ENCODE results near the gene ABI3BP. TPM values are rescaled to one million over a fixed set of nuclear protein-coding genes. Genes with fewer than 3 reads are reported as not detected.
A peak's percentile ranks its signal among the peaks of the same experiment; 100 is the strongest.
"Not testable (repeated sequence)": the region's sequence is repeated elsewhere in the genome, so short reads cannot be mapped to it uniquely, and the experiment has no call there.

Gene ABI3BP, protein sequence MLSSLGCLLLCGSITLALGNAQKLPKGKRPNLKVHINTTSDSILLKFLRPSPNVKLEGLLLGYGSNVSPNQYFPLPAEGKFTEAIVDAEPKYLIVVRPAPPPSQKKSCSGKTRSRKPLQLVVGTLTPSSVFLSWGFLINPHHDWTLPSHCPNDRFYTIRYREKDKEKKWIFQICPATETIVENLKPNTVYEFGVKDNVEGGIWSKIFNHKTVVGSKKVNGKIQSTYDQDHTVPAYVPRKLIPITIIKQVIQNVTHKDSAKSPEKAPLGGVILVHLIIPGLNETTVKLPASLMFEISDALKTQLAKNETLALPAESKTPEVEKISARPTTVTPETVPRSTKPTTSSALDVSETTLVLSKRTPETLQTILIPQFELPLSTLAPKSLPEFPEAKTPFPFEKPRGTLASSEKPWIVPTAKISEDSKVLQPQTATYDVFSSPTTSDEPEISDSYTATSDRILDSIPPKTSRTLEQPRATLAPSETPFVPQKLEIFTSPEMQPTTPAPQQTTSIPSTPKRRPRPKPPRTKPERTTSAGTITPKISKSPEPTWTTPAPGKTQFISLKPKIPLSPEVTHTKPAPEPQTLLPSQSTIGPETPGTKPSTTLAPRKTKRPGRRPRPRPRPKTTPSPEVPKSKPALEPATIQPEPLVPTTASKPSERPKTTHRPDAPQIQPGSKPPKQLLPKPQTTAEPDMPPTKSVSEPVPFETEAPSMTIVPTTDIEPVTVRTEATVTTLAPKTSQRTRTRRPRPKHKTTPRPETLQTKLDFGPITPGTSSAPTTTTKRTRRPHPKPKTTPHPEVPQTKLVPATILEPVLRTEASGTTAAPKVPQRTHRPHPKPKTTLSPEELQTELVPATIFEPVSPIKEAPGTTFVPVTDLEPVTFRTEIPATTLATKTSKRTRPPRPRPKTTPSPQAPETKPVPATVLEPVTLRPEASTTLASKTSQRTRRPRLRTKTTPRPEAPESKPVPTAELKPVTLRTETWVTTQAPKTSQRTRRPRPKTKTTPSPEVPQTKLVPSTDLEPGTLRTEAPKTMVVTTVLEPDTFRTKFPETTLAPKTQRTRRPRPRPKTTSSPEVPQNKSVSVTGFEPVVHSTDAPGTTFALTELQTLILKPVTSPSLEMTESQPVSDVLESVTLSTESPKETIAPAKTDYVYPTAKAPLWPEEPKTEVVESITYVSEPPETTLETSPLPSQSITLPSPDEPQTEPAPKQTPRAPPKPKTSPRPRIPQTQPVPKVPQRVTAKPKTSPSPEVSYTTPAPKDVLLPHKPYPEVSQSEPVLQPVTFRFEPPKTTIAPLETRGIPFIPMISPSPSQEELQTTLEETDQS (N-terminal part only)
- 0.69 and 52.6 TPM in 2 replicates for total RNA-seq

DNA sequence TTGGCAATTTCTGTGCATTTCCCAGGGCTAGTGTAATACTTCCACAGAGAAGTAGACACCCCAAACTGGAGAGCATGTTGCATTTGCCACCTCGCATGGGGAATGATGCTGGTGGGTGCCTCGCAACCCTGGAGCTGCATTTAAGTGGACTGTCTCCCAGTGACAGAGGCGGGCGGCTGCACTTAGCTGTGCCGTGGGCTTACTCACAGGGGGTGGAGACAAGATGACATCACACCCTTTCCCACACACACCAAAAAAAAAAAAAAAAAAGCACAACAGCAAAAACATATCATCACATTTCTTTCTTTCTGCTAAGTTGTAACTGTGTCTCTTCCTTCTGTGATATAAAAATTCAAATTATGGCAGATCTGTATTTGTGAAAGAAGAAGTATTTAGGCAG lies at the start of gene ABI3BP:
ABI3BP (minus strand) TSS at position 113 of the 400 bp plus-strand sequence; CDS start at position 76, 37 bp downstream.
- DNase-seq (ENCODE audit: low read depth), result peak; percentile 84

DNA sequence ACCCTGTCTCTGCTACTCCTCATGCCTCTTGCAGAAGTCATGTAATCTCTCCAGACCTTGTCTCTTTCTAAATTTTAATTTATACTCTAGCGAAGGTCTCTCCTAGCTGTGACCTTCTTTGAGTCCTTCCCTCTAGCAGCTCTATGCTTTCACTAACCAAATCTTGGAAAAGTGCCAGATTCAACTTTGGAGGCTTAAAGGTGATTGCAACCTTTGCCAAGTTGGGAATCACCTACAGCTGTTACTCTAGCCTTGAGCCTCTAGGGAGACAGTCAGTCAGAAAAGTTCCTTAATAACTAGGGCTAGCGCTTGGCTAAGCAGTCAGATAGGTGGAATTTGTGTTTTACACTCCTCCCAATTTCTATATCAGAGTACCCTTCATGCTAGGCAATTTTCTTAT lies 46.1 kb upstream of the ABI3BP start:
- DNase-seq (ENCODE audit: low read depth), result peak; percentile 54

DNA sequence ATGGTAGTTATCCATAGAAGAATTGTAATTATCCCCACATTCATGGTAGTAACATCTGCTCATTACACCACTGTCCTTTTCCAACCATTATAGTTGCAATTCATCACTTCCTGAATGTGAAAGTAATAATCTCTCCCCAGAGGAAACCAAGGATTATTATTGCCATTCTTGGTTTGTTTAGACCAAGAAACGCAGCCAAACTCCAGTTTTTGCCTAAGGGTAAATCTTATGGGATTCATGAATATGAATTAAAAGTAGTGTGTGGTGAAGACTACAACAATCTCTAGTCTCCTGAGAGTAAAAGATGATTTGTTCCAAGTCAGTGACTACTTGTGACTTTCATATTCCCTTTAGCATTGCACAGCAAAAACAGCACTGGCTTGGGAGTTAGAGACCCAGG lies 45.7 kb upstream of the ABI3BP start:
- peak; percentile 56 for DNase-seq (ENCODE audit: low read depth)

DNA sequence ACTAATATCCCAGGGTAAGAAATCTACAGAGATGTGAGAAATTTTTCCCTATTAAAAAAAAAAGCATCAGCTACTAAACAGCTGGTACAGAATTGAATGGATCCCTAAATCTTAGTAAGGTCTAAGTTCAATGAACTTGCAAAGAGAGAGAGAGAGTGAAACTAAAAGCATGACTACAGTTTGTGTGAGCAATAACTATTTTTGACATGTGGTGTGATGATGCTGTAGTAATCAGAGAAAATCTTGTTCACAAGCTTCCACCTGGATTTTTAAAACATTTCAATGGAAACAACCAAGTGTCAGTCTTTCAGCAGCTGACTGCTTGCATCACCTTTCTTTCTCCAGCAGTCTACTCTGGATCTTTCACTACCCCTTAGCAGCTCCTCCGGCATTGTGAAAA lies 45.2 kb upstream of the ABI3BP start:
- DNase-seq (ENCODE audit: low read depth), result peak; percentile 49

DNA sequence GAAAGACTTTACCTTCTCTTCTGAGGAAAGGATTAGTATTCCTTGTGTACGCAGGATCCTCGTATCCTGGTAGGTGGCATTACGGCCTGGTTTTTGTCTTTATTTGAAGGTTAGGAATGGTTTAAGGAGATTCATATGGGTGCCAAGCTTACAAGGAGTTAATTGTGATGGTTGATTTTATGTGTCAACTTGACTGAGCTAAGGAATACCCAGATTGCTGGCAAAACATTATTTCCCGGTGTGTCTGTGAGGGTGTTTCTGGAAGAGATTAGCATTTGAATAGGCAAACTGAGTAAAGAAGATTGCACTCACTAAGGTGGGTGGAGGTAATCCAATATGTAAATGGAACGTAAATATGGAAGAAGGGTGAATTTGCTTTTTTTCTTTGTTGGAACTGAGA lies 44.4 kb upstream of the ABI3BP start:
- DNase-seq (ENCODE audit: low read depth), result no peak

DNA sequence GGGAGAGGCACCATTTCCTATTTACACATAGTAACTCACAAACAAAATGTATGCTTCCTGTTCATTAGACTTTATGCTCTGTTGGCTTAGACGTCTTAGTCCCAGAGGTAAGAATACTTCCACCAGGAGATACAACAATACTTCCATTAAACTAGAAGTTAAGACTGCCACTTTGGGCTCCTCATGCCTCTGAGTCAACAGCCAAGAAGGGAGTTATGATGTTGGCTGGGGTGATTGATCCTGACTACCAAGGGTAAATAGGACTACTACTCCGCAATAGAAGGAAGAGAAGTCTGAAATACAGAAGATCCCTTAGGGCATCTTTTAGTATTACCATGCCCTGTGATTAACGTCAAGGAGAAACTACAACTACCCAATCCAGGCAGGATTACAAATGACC lies 43.5 kb upstream of the ABI3BP start:
- peak; percentile 73 for DNase-seq (ENCODE audit: low read depth)

DNA sequence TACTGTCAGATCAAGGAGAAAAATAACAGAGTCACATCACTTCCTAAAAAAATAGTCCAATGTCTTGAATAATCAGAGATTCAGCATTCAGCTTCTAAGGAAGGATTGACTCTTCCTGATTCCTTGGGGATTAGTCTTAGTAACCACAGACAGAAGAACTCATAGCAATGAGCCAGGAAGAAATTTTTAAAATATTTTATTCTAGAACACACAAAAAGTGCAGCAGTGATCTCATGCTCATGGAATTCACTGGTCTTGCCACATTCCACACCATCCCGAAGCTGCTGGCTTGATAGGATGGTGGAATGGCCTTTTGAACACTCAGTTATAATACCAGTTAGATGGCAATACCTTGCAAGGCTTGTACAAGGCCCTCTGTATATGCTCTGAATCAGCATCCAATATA lies 43.0 kb upstream of the ABI3BP start:
- DNase-seq (ENCODE audit: low read depth), result peak; percentile 99

DNA sequence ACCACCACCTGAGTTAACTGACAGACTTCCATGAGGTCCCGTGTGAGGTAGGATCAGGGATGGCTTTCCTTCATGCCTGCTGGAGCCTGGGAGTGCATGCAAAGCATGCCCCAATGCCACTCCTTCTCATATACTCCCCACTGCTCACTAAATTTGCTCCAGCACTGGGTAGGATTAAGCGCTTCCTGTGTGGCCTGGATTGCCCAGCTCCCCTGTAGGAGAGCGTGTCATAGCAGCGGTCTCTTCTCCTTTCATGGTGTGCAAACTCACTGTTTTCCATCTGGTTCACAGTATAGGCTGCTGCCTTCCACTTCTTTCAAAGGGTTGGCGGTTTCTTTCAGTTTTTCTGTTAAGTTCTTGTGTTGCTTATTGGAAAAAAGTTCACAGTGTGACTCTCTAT lies 34.1 kb upstream of the ABI3BP start:
- DNase-seq (ENCODE audit: low read depth), result no peak

DNA sequence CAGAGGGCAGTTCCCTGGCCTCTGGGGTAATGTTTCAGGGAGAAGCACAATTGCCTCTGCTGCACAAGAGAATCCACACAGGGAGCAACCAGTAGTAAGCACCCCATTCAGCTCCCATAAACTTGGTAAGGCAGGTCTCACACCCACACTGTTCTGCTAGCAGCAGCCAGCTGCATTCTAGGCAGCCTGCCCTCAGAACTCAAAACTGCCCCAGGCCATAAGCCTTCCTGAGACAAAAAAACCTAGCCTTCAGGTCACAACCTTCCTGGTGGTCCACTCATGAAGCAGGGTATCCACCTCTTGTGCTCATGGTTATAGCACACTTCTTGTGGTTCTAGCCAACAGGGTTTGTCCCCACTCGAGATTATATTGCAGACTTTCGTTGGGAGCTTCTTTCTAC lies 33.7 kb upstream of the ABI3BP start:
- DNase-seq (ENCODE audit: low read depth), result no peak

DNA sequence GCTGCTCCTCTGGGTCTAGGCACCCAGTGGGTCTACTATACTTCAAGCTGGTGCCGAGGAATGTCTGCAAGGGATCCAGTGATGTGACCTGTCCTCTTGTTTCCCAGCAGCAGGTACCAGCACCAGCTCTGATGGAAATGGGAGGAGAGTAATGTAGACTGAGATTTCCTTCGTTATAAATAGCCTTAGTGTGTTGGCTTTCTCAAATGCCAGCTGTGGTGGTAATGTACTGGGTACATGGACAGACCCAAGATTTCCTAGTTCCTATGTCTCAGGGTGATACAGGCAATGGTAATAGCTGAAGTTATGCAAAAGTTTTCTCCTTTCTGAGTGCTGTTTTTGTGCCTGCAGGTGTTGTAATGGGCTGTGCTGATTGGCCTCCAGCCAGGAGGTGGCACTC lies 33.0 kb upstream of the ABI3BP start:
- DNase-seq (ENCODE audit: low read depth), result no peak

DNA sequence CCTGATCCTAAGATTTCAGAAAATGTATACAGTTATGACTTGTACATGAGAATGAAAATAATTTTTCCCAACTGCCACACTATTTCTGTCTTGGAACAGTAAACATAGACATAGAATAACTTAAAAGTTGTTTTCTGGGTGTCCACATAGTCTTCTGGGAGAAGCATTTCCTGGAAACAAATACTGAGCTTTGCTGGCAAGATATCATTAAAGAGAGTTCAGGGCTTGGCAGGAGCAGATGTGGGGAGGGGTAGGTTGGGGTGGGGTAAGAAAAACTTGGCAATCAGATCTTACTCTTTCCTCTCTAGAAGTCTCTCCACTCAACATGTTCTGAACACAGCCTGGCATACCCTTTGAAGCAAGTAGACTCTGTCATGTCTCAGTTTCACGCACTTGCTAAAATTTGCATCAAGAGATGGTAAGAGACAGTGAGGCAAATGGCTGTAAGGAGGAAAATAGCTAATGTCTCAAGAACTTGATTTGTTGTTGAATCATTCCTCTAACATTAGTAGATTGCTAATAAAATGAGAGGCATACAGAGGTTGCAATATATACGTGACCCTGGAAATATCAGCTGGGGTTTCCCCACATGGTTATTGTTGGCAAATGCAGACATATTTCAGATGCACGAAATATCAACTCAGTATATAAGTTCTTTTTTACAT lies 27.3 kb upstream of the ABI3BP start:
- DNase-seq (ENCODE audit: low read depth), result no peak

DNA sequence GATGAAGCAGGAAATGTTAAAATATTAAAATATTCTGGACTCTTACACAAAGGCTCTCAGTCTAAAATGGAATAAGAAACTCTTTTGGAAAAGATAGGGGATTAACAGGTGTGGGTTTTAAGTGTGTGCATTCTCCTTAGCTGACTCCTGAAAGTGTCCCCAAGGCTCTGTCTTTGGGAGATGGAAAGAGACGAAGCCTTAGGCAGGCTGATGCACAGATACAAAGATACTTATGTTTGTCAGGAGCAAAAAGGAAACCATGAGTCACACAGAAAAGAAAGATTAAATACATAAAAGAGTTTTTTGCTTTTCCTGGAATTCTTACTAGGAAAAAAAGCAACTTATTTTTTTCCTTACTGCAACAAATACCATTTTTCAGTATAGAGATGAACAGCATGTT lies 23.8 kb upstream of the ABI3BP start:
- no peak for DNase-seq (ENCODE audit: low read depth)

DNA sequence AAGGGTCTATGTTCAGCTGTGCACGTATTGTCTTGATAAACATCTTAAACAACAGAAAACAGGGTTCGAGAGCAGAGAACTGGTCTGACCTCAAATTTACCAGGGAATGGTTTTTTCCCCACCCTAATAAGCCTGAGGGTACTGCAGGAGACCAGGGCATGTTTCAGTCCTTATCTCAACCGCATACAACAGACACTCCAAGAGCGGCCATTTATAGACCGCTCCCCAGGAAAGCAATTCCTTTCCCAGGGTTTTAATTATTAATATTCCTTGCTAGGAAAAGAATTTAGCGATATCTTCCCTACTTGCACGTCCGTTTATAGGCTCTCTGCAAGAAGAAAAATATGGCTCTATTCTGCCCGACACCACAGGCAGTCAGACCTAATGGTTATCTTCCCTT lies 19.1 kb upstream of the ABI3BP start:
- not testable (repeated sequence) for DNase-seq (ENCODE audit: low read depth)

DNA sequence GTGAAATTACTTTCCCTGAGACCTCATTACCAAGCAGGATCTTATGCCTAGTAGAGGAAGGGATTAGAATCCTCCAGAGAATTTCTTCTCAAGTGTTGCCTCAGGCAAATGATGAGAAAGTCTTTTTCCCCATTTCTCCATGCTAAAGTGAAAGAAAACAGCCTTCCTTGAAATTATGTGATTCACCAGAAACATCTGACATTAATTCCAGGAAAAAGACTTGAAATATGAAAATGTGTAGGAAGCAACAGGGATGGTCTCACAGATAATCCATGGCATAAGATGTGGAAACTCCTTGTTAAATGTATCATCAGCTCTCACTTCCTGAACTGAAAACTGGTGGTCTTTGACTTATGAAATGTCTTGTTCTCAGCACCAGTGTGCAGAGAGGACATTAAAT lies 17.9 kb upstream of the ABI3BP start:
- DNase-seq (ENCODE audit: low read depth), result no peak

DNA sequence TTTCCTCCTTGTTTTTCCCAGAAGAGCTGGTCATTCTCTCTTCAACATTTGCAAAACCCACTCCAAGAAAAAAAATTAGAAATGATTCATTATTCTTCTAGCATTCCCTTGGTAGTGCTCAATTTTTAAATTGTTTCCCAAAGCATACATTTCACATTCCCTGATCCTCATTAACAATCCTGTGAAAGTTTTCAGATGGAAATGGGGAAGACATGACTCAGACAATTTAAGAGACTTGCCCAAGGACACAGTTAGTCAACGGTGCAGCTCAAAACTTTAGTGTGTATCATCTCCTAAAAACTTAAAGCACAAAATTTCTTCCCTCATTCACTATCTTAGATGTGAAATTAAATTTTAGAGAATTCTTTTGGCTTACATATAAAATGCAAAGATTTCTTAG lies 17.1 kb upstream of the ABI3BP start:
- peak; percentile 52 for DNase-seq (ENCODE audit: low read depth)

DNA sequence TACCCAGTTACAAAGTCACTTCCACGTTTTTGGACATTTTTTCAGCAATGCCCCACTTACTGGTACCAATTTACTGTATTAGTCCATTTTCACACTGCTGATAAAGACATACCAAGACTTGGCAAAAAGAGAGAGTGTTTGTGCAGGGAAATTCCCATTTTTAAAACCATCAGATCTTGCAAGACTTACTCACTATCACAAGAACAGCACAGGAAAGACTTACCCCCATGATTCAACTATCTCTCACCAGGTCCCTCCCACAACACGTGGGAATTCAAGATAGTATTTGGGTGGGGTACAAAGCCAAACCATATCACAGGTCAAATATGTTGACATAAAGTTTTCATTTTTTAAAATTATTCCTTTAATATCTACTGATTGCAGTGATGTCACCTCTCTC lies 16.2 kb upstream of the ABI3BP start:
- DNase-seq (ENCODE audit: low read depth), result no peak

DNA sequence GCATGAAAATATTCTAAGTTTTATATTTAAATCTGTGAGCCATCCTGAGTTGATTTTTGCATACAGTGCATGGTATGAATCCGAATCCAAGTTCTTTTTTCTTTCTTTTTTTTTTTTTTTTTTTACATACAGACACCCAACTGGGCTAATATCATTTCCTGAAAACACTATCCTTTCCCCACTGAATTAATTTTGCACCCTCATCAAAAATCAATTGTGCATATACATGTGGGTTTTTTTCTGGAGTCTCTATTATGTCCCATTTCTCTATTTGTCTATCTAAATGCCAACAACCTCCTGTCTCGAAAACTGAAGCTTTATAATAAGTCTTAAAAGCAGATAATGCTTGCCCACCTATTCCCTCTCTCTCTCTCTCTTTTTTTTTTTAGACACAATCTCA lies 5.9 kb upstream of the ABI3BP start:
- DNase-seq (ENCODE audit: low read depth), result no peak

DNA sequence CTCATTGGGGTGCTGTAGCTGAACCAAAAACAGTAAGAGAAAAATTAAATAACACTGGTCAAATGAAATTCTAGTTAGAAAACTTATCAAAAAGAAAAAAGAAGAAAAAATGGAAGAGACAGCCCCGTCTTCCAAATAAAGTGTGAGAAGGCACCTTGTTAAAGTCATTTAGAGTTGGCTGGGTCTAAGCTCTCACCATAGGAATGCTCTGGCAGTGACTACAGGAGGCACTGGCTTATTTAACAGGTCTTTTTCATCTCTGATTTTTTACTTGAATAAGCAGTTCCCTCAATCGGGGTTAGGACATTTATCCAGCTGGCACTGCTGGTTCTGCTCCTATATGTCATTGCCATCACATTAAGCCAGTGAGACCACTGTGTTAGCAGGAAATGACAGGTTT lies 1.6 kb upstream of the ABI3BP start:
- DNase-seq (ENCODE audit: low read depth), result no peak

DNA sequence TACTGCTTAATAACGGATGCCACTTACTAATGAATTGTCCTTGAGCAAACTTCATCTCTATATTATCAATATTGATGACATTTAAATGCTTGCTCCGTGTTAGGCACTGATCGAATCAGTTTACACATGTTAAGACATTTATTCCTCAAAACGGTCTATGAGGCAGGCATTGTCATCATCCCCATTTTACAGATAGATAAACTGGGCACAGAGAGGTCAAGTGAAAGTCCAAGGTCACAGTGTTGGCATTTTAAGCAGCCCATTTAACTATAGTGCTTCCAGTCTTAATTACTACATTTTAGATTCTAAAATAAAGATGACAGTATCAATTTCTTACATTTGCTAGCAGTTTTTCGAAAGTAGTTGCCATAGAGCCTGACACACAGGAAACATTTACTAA lies 966 bp upstream of the ABI3BP start:
- no peak for DNase-seq (ENCODE audit: low read depth)

DNA sequence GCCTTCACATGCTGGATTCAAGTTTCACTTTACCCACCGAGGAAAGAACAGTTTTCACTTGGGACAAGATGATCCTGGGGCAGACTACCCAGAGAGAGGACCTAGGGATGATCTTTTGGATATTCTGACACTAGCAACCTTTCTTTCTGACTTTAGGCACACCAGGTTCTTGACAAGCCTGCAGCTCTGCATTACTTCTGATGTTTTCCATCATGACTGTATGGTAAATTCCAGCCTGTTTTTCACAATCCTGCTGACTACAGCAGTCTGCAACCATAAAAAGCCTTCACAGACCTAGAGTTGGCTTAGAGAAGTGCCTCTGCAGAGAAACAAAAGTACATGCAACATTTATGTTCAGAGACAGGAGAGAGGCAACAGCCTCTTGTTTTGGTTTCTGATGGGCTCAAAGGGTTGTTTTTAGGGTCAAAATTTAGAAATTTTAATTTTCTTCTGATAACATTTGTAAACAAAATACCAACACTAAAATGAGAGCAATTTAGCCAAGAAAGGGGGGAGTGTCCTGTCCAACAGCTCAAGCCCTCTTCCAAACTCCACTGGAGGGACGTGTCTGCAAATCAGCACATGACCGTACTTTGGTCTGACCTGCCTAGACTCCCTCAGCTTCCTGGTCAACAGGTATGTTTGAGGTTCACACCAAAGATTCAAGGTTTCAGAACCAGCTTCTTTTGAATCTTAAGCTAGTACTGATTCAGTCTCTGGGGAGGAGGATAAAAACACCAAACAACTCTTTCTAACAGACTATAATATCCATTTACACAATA lies 799 bp downstream of the ABI3BP start:
- DNase-seq (ENCODE audit: low read depth), result peak; percentile 78

DNA sequence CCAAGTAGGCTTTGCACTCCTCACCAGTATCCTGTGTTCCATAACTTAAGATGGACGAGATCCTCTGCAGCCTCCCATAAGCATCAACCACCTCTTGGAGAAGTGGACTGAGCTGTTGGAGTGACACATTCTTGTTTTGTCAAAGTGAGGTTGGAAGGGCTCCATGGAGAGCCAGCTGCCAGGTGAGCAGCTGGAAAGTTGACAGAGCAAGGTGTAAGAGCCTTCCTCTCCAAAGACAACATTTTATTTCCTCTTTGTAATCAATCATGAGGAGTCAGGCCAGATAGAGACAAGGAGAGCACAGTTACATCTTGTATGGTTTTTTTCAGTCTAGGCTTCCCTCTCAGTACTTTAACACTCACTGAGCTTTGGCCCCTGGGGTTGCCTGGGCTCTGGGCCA lies 5.1 kb downstream of the ABI3BP start:
- DNase-seq (ENCODE audit: low read depth), result no peak

Measured in renal cortical epithelial cell (primary cell).